GM12891 (cell line): ENCODE measurements around the gene MAP3K9.

Source experiments
- PAX5 ChIP-seq: IDR thresholded peaks from 2 replicates; pipeline ENCODE4 v1.6.1; 2011; ENCODE audit warnings: low read length, moderate library complexity, mild to moderate bottlenecking; ENCODE audit not compliant: insufficient read depth, severe bottlenecking
- POLR2A ChIP-seq: IDR thresholded peaks from 2 replicates; pipeline ENCODE4 v1.6.1; 2011; ENCODE audit warnings: low read depth, low read length, control low read depth
- POLR2AphosphoS5 ChIP-seq: IDR thresholded peaks from 2 replicates; pipeline ENCODE4 v1.6.1; 2011; ENCODE audit warnings: low read depth, low read length, control low read depth
- TAF1 ChIP-seq: IDR thresholded peaks from 2 replicates; pipeline ENCODE4 v1.6.1; 2011; ENCODE audit warnings: low read depth, low read length, control low read depth

DNA sequence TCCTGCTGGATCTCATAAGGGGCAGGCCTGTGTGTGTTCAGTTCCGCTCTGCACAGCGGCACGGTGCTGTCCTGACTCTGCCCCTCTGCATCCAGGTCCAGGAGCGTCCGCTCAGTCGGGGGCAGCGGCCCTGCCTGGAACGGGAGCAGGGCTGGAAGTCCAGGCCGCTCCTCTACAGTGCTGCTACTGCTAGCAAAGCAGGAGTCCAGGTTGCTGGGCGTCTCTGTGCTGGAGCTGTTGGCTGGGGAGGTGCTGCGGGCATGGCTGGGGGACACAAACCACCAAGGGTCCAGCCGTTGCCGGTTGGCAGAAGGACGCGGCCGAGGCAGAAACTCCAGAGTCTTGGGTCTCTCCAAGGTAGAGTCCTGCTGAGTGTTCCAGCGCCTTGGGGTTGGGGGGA lies 78.9 kb downstream of the MAP3K9 start:
- TF ChIP-seq POLR2AphosphoS5, result no peak
- no peak for TF ChIP-seq POLR2A
- no peak for TF ChIP-seq PAX5
- no peak for TF ChIP-seq TAF1
